Activated CD8-positive, alpha-beta T cell treated with anti-CD3 and anti-CD28 coated beads for 36 hours (primary cell): Measurements from ENCODE around the gene MYLK4. TPM values are rescaled to one million over a fixed set of nuclear protein-coding genes. Genes with fewer than 3 reads are reported as not detected.

ENCODE experiments used
- ATAC-seq: fragments of 200-7000 bp; cut with Tn5 transposase; one replicate; pipeline ENCODE4 v1.10.0; 2021; ENCODE audit warnings: mild to moderate bottlenecking, moderate library complexity
- CTCF ChIA-PET: fragments of 350-600 bp; sonication (Branson Sonifier 250); formaldehyde crosslinking; loops from one replicate; lab custom pipeline; 2021; ENCODE audit warnings: antibody characterized with exemption; lab: Charles Lee
- POLR2A ChIA-PET: fragments of 350-600 bp; sonication (Branson Sonifier 250); formaldehyde crosslinking; loops from one replicate; lab custom pipeline; 2021; ENCODE audit warnings: antibody characterized with exemption; lab: Charles Lee
- DNase-seq: peaks from one replicate; pipeline ENCODE4 v3.0.0-alpha.2; 2020
- H3K27ac Mint-ChIP-seq: one replicate; pipeline ENCODE4 v1.8.0; 2021; ENCODE audit warnings: mild to moderate bottlenecking, mixed read lengths
- H3K27me3 Mint-ChIP-seq: one replicate; pipeline ENCODE4 v1.8.0; 2021; ENCODE audit warnings: mixed read lengths
- H3K36me3 Mint-ChIP-seq: one replicate; pipeline ENCODE4 v1.8.0; 2021; ENCODE audit warnings: low read depth, mixed read lengths
- H3K4me1 Mint-ChIP-seq: one replicate; pipeline ENCODE4 v1.8.0; 2021; ENCODE audit warnings: low read depth, mixed read lengths
- H3K4me3 Mint-ChIP-seq: one replicate; pipeline ENCODE4 v1.8.0; 2021; ENCODE audit warnings: mild to moderate bottlenecking, moderate library complexity, mixed read lengths
- H3K9me3 Mint-ChIP-seq: one replicate; pipeline ENCODE4 v1.8.0; 2021; ENCODE audit warnings: mixed read lengths
- CTCF ChIP-seq: fragments of 200-600 bp; IDR thresholded peaks from one replicate; pipeline ENCODE4 v1.8.0; 2022; ENCODE audit warnings: antibody characterized with exemption, mild to moderate bottlenecking
- intact Hi-C: fragments of 100-400 bp; cut with micrococcal nuclease; formaldehyde crosslinking; loops from one replicate; pipeline ENCODE4 v1.10.0; 2022
- total RNA-seq, 2 experiments: library from RNA; stranded (reverse); gene quantifications; one replicate each; pipeline ENCODE4 v1.2.3, GENCODE V29; 2021

Gene MYLK4
- total RNA-seq, 2 experiments from 2014 or later: 0.09 to 0.11 TPM

- POLR2A ChIA-PET: interaction anchor here (0.9 to 1.5 kb wide), 5 partner anchors 10 to 147 kb away, joined by 3 to 10 read pairs (median 5); partner anchors contain the start of gene SERPINB1
- TF ChIP-seq CTCF: no peak
- H3K27ac Mint-ChIP-seq: peak overlapping the region; percentile 91
- peaks cover 51% of the 10 kb centered on the region for H3K4me1 Mint-ChIP-seq
- no peaks in the 10 kb centered on the region for H3K27me3 Mint-ChIP-seq
- H3K4me3 Mint-ChIP-seq: peak overlapping the region; percentile 24
- intact Hi-C loops: loop anchor here (5.0 kb wide), 1 partner anchor 119 kb away; no protein-coding TSS in a partner anchor
- no peaks in the 10 kb centered on the region for H3K36me3 Mint-ChIP-seq
- DNase-seq (peak; percentile 46), ATAC-seq (peak; percentile 54)
- CTCF ChIA-PET: interaction anchor here (0.6 to 7.6 kb wide), 8 partner anchors 25 to 196 kb away, joined by 3 to 84 read pairs (median 4); no protein-coding TSS in a partner anchor
- no peaks in the 10 kb centered on the region for H3K9me3 Mint-ChIP-seq
Observed at GRCh38 chr6:2793534-2794151, 42.9 kb upstream of the MYLK4 start.

DNA sequence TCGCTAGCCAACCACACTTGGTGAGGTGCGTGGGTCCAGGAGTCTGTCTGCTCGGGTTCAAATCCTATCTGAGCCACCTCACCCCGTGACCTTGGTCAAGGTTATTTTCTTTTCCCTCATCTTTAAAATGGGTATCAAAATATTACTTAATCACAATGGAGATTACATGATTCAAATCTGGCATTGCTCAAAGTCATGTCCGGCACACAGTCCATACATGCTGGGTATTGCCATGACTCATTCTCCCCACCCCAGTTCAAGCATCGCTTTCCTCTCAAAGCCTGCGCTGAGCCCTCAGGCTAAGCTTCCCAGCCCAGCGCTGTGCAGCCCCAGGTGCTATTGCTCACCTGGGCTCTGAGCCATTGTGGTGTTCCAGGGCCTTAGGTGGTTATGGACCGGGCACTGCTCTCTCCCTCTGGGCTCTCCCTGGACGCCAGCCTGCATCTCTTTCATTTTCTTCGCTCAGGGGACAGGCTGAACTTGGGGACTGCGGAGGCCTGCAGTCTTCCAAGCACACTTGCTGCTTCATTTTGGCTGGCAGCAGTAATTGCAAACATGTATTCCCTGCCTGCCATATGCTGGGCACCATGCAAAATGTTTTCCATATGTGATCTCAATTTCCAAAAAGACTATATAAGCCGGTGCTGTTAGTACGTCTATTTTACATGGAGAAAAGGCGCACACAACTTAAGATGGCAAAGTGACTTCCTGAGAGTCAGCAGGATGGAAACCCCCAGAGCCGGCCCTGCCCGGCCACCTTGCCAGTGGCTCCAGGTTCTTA lies 41.8 kb upstream of the MYLK4 start:
- Mint-ChIP-seq H3K27ac (peak overlapping the region; percentile 91), H3K36me3 (peaks cover 4% of the 10 kb centered on the region), H3K4me3 (no peak overlapping the region), H3K27me3 (no peaks in the 10 kb centered on the region), H3K9me3 (no peaks in the 10 kb centered on the region), H3K4me1 (peaks cover 45% of the 10 kb centered on the region)
- ATAC-seq (no peak), DNase-seq (no peak)
- intact Hi-C loops: loop anchor here (5.0 kb wide), 1 partner anchor 120 kb away; no protein-coding TSS in a partner anchor
- ChIA-PET CTCF (interaction anchor here (0.8 to 7.6 kb wide), 23 partner anchors 10 to 267 kb away, joined by 3 to 84 read pairs (median 7); partner anchors contain the start of genes SERPINB1 and WRNIP1), POLR2A (interaction anchor here (0.8 to 1.5 kb wide), 3 partner anchors 8 to 66 kb away, joined by 3 to 10 read pairs (median 3); no protein-coding TSS in a partner anchor)
- TF ChIP-seq CTCF: no peak

- Mint-ChIP-seq H3K4me3 (no peak overlapping the region), H3K27ac (peak overlapping the region; percentile 80), H3K27me3 (no peaks in the 10 kb centered on the region), H3K36me3 (peaks cover 9% of the 10 kb centered on the region), H3K9me3 (no peaks in the 10 kb centered on the region), H3K4me1 (peaks cover 36% of the 10 kb centered on the region)
- intact Hi-C loops: loop anchor here (2.0 to 5.0 kb wide), 2 partner anchors 49 to 121 kb away; partner anchors contain the start of gene SERPINB1
- ChIA-PET POLR2A (interaction anchor here (0.7 to 1.4 kb wide), 6 partner anchors 9 to 198 kb away, joined by 3 to 5 read pairs (median 3); no protein-coding TSS in a partner anchor), CTCF (interaction anchor here (0.6 to 7.6 kb wide), 55 partner anchors 9 to 361 kb away, joined by 3 to 84 read pairs (median 5); partner anchors contain the start of genes RIPK1, SERPINB1, SERPINB6 and WRNIP1)
- ATAC-seq: no peak
- no peak for DNase-seq
- TF ChIP-seq CTCF: no peak
Observed at GRCh38 chr6:2791450-2791974, 40.8 kb upstream of the MYLK4 start.

DNA sequence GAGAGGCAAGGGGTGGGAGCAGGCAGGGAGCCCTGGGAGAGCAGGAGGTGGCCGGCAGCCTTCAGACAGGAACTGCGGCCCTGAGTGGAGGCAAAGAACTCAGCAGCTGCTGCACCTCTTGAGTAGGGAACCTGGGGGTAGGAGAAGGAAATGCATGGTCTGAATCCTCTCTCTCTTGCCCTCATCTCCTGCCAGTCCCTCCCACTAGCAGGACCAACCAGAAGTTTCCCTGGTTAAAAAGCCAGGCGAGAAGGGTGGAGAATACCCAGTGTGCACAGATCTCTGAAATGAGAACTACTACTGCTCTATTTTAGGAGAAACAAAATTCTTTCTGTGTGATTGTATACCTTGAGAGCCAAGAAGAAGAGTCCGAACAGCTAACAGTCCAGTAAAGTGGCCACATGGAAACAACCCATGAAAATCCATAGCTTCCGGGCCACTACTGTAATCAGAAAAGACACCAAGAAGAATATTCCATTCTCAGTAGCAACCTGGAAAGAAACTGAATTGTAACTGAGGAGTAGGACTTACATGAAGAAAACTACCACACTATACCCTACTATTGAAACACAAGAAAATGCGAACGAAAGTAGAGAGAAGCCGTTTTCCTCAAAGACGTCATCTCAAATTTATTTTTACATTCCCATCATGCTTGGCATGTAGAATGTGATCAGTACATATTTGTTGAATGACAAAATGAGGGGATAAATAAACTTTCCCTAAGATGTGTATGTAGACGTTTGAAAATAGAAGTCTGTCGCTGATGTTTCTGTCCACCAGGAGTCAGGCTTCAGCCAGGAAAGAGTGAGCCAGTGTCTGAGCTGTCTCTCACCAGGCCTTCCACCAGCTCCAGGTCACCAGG lies 40.1 kb upstream of the MYLK4 start:
- H3K9me3 Mint-ChIP-seq: no peaks in the 10 kb centered on the region
- peaks cover 36% of the 10 kb centered on the region for H3K4me1 Mint-ChIP-seq
- no peak overlapping the region for H3K4me3 Mint-ChIP-seq
- ATAC-seq (peak; percentile 77), DNase-seq (peak; percentile 79)
- H3K36me3 Mint-ChIP-seq: peaks cover 15% of the 10 kb centered on the region
- intact Hi-C loops: loop anchor here (2.0 to 5.0 kb wide), 2 partner anchors 50 to 121 kb away; partner anchors contain the start of gene SERPINB1
- CTCF ChIA-PET: interaction anchor here (0.6 to 7.6 kb wide), 56 partner anchors 8 to 361 kb away, joined by 3 to 84 read pairs (median 5); partner anchors contain the start of genes RIPK1, SERPINB1, SERPINB6 and WRNIP1
- peak overlapping the region; percentile 80 for H3K27ac Mint-ChIP-seq
- POLR2A ChIA-PET: interaction anchor here (0.7 to 1.4 kb wide), 5 partner anchors 10 to 199 kb away, joined by 3 to 5 read pairs (median 3); no protein-coding TSS in a partner anchor
- peak; percentile 83 for TF ChIP-seq CTCF
- H3K27me3 Mint-ChIP-seq: no peaks in the 10 kb centered on the region
